ENCODE data around the gene ANKRD2.

GRCh38 chr10:97553575-97554031 is 19.0 kb upstream of the ANKRD2 start:
- TF ChIP-seq CTCF (IDR thresholded peaks at IDR 0.05; ENCODE audit: insufficient read depth, low read length, poor library complexity, severe bottlenecking) (peak; percentile 45), EZH2phosphoT487 (conservative IDR thresholded peaks at IDR 0.05; ENCODE audit: low read length) (no peak)

All from SU-DHL-6 (cell line).